Endothelial cell of umbilical vein (primary cell): ENCODE measurements around the gene NEURL1B.

ENCODE experiments used
- FOS ChIP-seq: IDR thresholded peaks from 2 replicates; pipeline ENCODE4 v1.6.1; 2011; ENCODE audit warnings: mild to moderate bottlenecking, low read length, moderate library complexity, borderline replicate concordance; ENCODE audit not compliant: insufficient read depth
- POLR2A ChIP-seq: IDR thresholded peaks from 2 replicates; pipeline ENCODE4 v1.6.1; 2012; ENCODE audit warnings: low read depth, mild to moderate bottlenecking, control low read depth, low read length
- POLR2AphosphoS5 ChIP-seq: IDR thresholded peaks from 2 replicates; pipeline ENCODE4 v1.6.1; 2012; ENCODE audit warnings: low read depth, mild to moderate bottlenecking, control low read depth, low read length, moderate library complexity; ENCODE audit not compliant: insufficient read depth
- TF ChIP-seq, protein P1 (sequence below), 2 donors: IDR thresholded peaks; 1 replicate in 1 of 2; 2 replicates in 1 of 2; pipeline ENCODE4 v1.5.1; 2011; ENCODE audit warnings: low read length in 2 of 2, mild to moderate bottlenecking in 2 of 2, moderate library complexity in 2 of 2, control low read depth in 1 of 2, inconsistent platforms in 1 of 2, low read depth in 1 of 2; ENCODE audit not compliant: insufficient read depth in 1 of 2; ENCODE audit errors: extremely low read depth in 1 of 2
- TF ChIP-seq, protein P2 (sequence below): IDR thresholded peaks from 2 replicates; pipeline ENCODE4 v1.6.1; 2011; ENCODE audit not compliant: insufficient read depth, insufficient read length

DNA sequence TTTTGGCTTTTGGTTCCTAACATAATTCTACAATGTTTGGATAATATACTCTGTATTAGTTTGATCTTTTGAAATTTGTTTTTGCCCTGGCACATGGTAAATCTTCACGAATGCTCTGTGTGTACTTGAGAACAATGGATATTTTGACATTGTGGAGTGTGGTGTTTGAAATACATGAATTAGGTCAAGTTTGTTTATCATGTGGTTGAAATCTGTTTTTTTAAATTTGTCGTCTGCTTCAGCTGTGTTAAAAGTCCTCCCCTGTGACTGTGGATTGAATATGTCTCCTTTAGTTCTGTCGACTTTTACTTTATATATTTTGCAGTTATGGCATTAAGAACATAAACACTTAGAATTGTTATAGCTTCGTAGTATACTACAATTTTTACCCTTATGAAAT is 69.6 kb downstream of the NEURL1B start:
- TF ChIP-seq, protein P1, sequence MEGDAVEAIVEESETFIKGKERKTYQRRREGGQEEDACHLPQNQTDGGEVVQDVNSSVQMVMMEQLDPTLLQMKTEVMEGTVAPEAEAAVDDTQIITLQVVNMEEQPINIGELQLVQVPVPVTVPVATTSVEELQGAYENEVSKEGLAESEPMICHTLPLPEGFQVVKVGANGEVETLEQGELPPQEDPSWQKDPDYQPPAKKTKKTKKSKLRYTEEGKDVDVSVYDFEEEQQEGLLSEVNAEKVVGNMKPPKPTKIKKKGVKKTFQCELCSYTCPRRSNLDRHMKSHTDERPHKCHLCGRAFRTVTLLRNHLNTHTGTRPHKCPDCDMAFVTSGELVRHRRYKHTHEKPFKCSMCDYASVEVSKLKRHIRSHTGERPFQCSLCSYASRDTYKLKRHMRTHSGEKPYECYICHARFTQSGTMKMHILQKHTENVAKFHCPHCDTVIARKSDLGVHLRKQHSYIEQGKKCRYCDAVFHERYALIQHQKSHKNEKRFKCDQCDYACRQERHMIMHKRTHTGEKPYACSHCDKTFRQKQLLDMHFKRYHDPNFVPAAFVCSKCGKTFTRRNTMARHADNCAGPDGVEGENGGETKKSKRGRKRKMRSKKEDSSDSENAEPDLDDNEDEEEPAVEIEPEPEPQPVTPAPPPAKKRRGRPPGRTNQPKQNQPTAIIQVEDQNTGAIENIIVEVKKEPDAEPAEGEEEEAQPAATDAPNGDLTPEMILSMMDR (IDR thresholded peaks at IDR 0.05; ENCODE audit: extremely low read depth in 1 of 2, insufficient read depth in 1 of 2, low read depth in 1 of 2, low read length in 2 of 2), result no peak
- no peak for TF ChIP-seq POLR2A
- no peak for TF ChIP-seq POLR2AphosphoS5
- TF ChIP-seq FOS, result no peak
- TF ChIP-seq, protein P2, sequence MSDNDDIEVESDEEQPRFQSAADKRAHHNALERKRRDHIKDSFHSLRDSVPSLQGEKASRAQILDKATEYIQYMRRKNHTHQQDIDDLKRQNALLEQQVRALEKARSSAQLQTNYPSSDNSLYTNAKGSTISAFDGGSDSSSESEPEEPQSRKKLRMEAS, result no peak
